A549 (cell line): ENCODE measurements around the gene MIOX.
"Not testable (repeated sequence)": the region's sequence is repeated elsewhere in the genome, so short reads cannot be mapped to it uniquely, and the experiment has no call there.

Experiments used
- HDAC2 ChIP-seq: fragments of 200-600 bp; sonication (generic); IDR thresholded peaks from 2 replicates; pipeline ENCODE4 v1.6.1; 2016
- KDM1A ChIP-seq: fragments of 200-600 bp; sonication (generic); IDR thresholded peaks from 2 replicates; pipeline ENCODE4 v1.6.1; 2016; ENCODE audit warnings: low read depth, mild to moderate bottlenecking
- MAFK ChIP-seq: fragments of 450-650 bp; IDR thresholded peaks from 2 replicates; pipeline ENCODE4 v1.6.1; 2014; ENCODE audit not compliant: partially characterized antibody
- NFE2L2 ChIP-seq: fragments of 150-350 bp; conservative IDR thresholded peaks from 2 replicates; pipeline ENCODE4 v1.6.1; 2014; ENCODE audit warnings: low read length
- POLR2A ChIP-seq: IDR thresholded peaks from 2 replicates; pipeline ENCODE4 v1.6.1; 2012; ENCODE audit warnings: mild to moderate bottlenecking, low read length
- RARB ChIP-seq: fragments of 250-450 bp; sonication (Bioruptor Pico); IDR thresholded peaks from 2 replicates; pipeline ENCODE4 v1.8.0; 2021; ENCODE audit warnings: mild to moderate bottlenecking, moderate library complexity
- SMC3 ChIP-seq: fragments of >200 bp; sonication (Bioruptor Twin); formaldehyde crosslinking; IDR thresholded peaks from 3 replicates; pipeline ENCODE4 v1.6.1; 2018; ENCODE audit warnings: inconsistent platforms
- TF ChIP-seq, protein P1 (sequence below): fragments of 450-650 bp; IDR thresholded peaks from 2 replicates; pipeline ENCODE4 v1.6.1; 2014; ENCODE audit warnings: antibody characterized with exemption
- TF ChIP-seq, protein P2 (sequence below): fragments of 150-350 bp; IDR thresholded peaks from 2 replicates; pipeline ENCODE4 v1.6.1; 2014; ENCODE audit warnings: low read depth, mild to moderate bottlenecking, low read length
- TF ChIP-seq, protein P3 (sequence below): fragments of >200 bp; sonication (Bioruptor Twin); formaldehyde crosslinking; IDR thresholded peaks from 3 replicates; pipeline ENCODE4 v1.5.1; 2016
- TF ChIP-seq, protein P4 (sequence below): fragments of 250-450 bp; sonication (Bioruptor Pico); IDR thresholded peaks from 2 replicates; pipeline ENCODE4 v1.5.0; 2021; ENCODE audit warnings: mild to moderate bottlenecking, moderate library complexity, borderline replicate concordance

DNA sequence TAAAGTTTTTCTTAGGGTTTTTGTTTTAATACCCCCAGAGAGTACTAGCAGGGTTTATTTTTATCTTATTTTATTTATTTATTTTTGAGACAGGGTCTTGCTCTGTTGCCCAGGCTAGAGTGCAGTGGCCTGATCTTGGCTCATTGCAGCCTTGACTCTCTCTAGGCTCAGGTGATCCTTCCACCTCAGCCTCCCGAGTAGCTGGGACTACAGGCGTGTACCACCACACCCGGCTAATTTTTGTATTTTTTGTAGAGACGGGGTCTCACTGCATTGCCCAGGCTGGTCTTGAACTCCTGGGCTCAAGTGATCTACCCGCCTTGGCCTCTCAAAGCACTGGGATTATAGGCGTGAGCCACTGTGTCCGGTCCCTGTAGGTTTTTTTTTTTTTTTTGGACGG, 33.5 kb downstream of the MIOX start:
- TF ChIP-seq, protein P1, sequence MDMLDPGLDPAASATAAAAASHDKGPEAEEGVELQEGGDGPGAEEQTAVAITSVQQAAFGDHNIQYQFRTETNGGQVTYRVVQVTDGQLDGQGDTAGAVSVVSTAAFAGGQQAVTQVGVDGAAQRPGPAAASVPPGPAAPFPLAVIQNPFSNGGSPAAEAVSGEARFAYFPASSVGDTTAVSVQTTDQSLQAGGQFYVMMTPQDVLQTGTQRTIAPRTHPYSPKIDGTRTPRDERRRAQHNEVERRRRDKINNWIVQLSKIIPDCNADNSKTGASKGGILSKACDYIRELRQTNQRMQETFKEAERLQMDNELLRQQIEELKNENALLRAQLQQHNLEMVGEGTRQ, result not testable (repeated sequence)
- TF ChIP-seq, protein P2, sequence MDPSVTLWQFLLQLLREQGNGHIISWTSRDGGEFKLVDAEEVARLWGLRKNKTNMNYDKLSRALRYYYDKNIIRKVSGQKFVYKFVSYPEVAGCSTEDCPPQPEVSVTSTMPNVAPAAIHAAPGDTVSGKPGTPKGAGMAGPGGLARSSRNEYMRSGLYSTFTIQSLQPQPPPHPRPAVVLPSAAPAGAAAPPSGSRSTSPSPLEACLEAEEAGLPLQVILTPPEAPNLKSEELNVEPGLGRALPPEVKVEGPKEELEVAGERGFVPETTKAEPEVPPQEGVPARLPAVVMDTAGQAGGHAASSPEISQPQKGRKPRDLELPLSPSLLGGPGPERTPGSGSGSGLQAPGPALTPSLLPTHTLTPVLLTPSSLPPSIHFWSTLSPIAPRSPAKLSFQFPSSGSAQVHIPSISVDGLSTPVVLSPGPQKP, result not testable (repeated sequence)
- not testable (repeated sequence) for TF ChIP-seq RARB, POLR2A, MAFK, SMC3, NFE2L2, KDM1A, HDAC2
- TF ChIP-seq, protein P3, sequence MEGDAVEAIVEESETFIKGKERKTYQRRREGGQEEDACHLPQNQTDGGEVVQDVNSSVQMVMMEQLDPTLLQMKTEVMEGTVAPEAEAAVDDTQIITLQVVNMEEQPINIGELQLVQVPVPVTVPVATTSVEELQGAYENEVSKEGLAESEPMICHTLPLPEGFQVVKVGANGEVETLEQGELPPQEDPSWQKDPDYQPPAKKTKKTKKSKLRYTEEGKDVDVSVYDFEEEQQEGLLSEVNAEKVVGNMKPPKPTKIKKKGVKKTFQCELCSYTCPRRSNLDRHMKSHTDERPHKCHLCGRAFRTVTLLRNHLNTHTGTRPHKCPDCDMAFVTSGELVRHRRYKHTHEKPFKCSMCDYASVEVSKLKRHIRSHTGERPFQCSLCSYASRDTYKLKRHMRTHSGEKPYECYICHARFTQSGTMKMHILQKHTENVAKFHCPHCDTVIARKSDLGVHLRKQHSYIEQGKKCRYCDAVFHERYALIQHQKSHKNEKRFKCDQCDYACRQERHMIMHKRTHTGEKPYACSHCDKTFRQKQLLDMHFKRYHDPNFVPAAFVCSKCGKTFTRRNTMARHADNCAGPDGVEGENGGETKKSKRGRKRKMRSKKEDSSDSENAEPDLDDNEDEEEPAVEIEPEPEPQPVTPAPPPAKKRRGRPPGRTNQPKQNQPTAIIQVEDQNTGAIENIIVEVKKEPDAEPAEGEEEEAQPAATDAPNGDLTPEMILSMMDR, result not testable (repeated sequence)
- TF ChIP-seq, protein P4, sequence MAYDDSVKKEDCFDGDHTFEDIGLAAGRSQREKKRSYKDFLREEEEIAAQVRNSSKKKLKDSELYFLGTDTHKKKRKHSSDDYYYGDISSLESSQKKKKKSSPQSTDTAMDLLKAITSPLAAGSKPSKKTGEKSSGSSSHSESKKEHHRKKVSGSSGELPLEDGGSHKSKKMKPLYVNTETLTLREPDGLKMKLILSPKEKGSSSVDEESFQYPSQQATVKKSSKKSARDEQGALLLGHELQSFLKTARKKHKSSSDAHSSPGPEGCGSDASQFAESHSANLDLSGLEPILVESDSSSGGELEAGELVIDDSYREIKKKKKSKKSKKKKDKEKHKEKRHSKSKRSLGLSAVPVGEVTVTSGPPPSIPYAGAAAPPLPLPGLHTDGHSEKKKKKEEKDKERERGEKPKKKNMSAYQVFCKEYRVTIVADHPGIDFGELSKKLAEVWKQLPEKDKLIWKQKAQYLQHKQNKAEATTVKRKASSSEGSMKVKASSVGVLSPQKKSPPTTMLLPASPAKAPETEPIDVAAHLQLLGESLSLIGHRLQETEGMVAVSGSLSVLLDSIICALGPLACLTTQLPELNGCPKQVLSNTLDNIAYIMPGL (CRISPR knock-in tag), result not testable (repeated sequence)
